WTC11 (cell line): ENCODE measurements around the gene NRXN2.

Experiments used
- ATF2 ChIP-seq: sonication (generic); formaldehyde crosslinking; IDR thresholded peaks from 2 replicates; pipeline ENCODE4 v1.8.1; 2022; ENCODE audit warnings: low read depth, missing genetic modification reagents, borderline replicate concordance
- E2F5 ChIP-seq: sonication (generic); formaldehyde crosslinking; IDR thresholded peaks from 2 replicates; pipeline ENCODE4 v1.8.1; 2022; ENCODE audit warnings: mild to moderate bottlenecking, moderate library complexity, missing genetic modification reagents
- FOXJ3 ChIP-seq: sonication (generic); formaldehyde crosslinking; IDR thresholded peaks from 2 replicates; pipeline ENCODE4 v1.9.0; 2021; ENCODE audit warnings: missing genetic modification reagents, mild to moderate bottlenecking, borderline replicate concordance
- NR2C2 ChIP-seq: sonication (generic); formaldehyde crosslinking; IDR thresholded peaks from 2 replicates; pipeline ENCODE4 v1.8.0; 2022; ENCODE audit warnings: mild to moderate bottlenecking, missing genetic modification reagents
- PREB ChIP-seq: sonication (generic); formaldehyde crosslinking; IDR thresholded peaks from 2 replicates; pipeline ENCODE4 v1.8.1; 2022; ENCODE audit warnings: mild to moderate bottlenecking, missing genetic modification reagents, moderate library complexity, borderline replicate concordance
- TF ChIP-seq, protein P1 (sequence below): fragments of 200-600 bp; IDR thresholded peaks from 2 replicates; pipeline ENCODE4 v1.8.0; 2022; ENCODE audit warnings: antibody characterized with exemption
- TF ChIP-seq, protein P2 (sequence below): sonication (generic); formaldehyde crosslinking; IDR thresholded peaks from 2 replicates; pipeline ENCODE4 v1.8.1; 2023; ENCODE audit warnings: mild to moderate bottlenecking, moderate library complexity, missing genetic modification reagents
- TF ChIP-seq, protein P3 (sequence below): fragments of 250-450 bp; sonication (Bioruptor Pico); conservative IDR thresholded peaks from 2 replicates; pipeline ENCODE4 v1.9.0; 2021; ENCODE audit warnings: mild to moderate bottlenecking

- TF ChIP-seq, protein P1, sequence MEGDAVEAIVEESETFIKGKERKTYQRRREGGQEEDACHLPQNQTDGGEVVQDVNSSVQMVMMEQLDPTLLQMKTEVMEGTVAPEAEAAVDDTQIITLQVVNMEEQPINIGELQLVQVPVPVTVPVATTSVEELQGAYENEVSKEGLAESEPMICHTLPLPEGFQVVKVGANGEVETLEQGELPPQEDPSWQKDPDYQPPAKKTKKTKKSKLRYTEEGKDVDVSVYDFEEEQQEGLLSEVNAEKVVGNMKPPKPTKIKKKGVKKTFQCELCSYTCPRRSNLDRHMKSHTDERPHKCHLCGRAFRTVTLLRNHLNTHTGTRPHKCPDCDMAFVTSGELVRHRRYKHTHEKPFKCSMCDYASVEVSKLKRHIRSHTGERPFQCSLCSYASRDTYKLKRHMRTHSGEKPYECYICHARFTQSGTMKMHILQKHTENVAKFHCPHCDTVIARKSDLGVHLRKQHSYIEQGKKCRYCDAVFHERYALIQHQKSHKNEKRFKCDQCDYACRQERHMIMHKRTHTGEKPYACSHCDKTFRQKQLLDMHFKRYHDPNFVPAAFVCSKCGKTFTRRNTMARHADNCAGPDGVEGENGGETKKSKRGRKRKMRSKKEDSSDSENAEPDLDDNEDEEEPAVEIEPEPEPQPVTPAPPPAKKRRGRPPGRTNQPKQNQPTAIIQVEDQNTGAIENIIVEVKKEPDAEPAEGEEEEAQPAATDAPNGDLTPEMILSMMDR, result no peak
- TF ChIP-seq, protein P2, sequence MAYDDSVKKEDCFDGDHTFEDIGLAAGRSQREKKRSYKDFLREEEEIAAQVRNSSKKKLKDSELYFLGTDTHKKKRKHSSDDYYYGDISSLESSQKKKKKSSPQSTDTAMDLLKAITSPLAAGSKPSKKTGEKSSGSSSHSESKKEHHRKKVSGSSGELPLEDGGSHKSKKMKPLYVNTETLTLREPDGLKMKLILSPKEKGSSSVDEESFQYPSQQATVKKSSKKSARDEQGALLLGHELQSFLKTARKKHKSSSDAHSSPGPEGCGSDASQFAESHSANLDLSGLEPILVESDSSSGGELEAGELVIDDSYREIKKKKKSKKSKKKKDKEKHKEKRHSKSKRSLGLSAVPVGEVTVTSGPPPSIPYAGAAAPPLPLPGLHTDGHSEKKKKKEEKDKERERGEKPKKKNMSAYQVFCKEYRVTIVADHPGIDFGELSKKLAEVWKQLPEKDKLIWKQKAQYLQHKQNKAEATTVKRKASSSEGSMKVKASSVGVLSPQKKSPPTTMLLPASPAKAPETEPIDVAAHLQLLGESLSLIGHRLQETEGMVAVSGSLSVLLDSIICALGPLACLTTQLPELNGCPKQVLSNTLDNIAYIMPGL (CRISPR knock-in tag), result no peak
- TF ChIP-seq, protein P3, sequence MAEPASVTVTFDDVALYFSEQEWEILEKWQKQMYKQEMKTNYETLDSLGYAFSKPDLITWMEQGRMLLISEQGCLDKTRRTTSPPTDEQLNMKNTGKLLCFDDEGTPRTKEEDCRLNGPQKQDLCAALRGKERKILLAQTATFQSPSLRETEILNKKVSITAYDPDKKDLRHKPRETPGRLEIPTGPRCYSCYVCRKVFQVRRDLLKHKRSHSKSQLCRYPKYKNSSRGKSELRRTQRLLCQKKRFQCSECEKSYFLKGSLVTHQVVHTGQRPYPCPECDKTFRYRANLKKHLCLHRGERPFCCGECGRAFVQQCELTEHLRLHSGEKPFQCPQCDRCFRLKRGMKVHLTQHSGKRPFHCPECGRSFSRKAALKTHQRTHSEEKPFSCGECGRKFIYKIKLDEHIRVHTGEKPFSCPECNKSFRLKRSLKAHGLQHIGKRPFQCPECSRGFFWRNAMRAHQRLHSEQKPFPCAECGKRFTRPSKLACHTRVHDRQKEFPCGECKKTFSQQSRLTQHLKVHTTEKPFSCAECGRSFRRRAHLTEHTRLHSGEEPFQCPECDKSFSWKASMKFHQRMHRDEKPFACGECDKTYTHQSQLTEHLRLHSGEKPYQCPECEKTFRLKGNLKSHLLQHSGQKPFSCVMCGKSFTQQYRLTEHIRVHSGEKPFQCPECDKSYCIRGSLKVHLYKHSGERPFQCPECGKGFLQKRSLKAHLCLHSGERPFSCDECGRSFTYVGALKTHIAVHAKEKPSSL, result no peak
- TF ChIP-seq ATF2 (no peak), NR2C2 (no peak), PREB (CRISPR knock-in tag) (no peak), FOXJ3 (CRISPR knock-in tag) (no peak), E2F5 (CRISPR knock-in tag) (no peak; the same call in 1 of the 2 replicates)
Observed at GRCh38 chr11:64759722-64760719, 37.0 kb upstream of the NRXN2 start, which contains the start of gene PYGM.
